Upper lobe of left lung (tissue), 6 donors: Measurements from ENCODE around the gene SORBS2. TPM values are rescaled to one million over a fixed set of nuclear protein-coding genes. Genes with fewer than 3 reads are reported as not detected.

ENCODE experiments used
- ATAC-seq, 2 donors: fragments of 200-7000 bp; cut with Tn5 transposase; one replicate each; pipeline ENCODE4 v1.9.1; 2022; ENCODE audit warnings: mild to moderate bottlenecking in 2 of 2, moderate library complexity in 2 of 2; ENCODE audit not compliant: low FRiP score in 2 of 2
- DNase-seq, 2 donors: peaks; one replicate each; pipeline ENCODE4 v3.0.0-alpha.2; 2019 to 2020
- H3K27ac ChIP-seq, 4 donors: fragments of 200-600 bp; sonication (generic); one replicate each; pipeline ENCODE4 v1.5.1; 2016 to 2019
- H3K27me3 ChIP-seq, 4 donors: fragments of 200-600 bp; sonication (generic); one replicate each; pipeline ENCODE4 v1.5.1; 2017 to 2019
- H3K36me3 ChIP-seq, 4 donors: fragments of 200-600 bp; sonication (generic); one replicate each; pipeline ENCODE4 v1.5.1; 2016 to 2019
- H3K4me1 ChIP-seq, 4 donors: fragments of 200-600 bp; sonication (generic); one replicate each; pipeline ENCODE4 v1.5.1; 2018 to 2019
- H3K4me3 ChIP-seq, 4 donors: fragments of 200-600 bp; sonication (generic); one replicate each; pipeline ENCODE4 v1.5.1; 2017 to 2019; ENCODE audit warnings: mild to moderate bottlenecking in 2 of 4, moderate library complexity in 1 of 4
- H3K9me3 ChIP-seq, 4 donors: fragments of 200-600 bp; sonication (generic); one replicate each; pipeline ENCODE4 v1.5.1; 2018 to 2019
- EP300 ChIP-seq, 4 donors: sonication (generic); formaldehyde crosslinking; IDR thresholded peaks; one replicate each; pipeline ENCODE4 v1.5.1; 2017; ENCODE audit warnings: antibody characterized with exemption in 4 of 4, control low read depth in 2 of 4
- POLR2A ChIP-seq, 4 donors: fragments of 450-650 bp; IDR thresholded peaks; one replicate each; pipeline ENCODE4 v1.5.1; 2016 to 2017; ENCODE audit warnings: antibody characterized with exemption in 4 of 4, mild to moderate bottlenecking in 2 of 4
- POLR2AphosphoS5 ChIP-seq, 2 donors: sonication (generic); formaldehyde crosslinking; IDR thresholded peaks; one replicate each; pipeline ENCODE4 v1.5.1; 2017; ENCODE audit warnings: antibody characterized with exemption in 2 of 2
- WGBS, 2 donors: methylation state at CpG; one replicate each; pipeline ENCODE4 v1.1.5; 2017 to 2018; 5-methylcytosine and 5-hydroxymethylcytosine counted together
- total RNA-seq, 6 donors: library from RNA; depleted of rRNA in 4 of 6; stranded (reverse); fragments of >200 nt in 4 of 6; gene quantifications; one replicate each; pipeline versions ENCODE4 v1.1.0 to v1.2.1, GENCODE V29; 2016 to 2021
- TF ChIP-seq, protein P1 (sequence below), 6 experiments: fragments of 450-650 bp in 4 of 6; fragments of 200-600 bp in 2 of 6; sonication (generic) in 2 of 6; IDR thresholded peaks; one replicate each; pipeline ENCODE4 v1.5.1; 2016 to 2019; ENCODE audit warnings: antibody characterized with exemption in 6 of 6
- donor health status: DM: no; HTN: no; CAD: no; lungs with moderate emphysema.
- donor health status: DM: no; HTN: yes; CAD: no; lungs with severe emphysema.

Gene SORBS2
- total RNA-seq, 6 donors from 2014 or later: 35.4 to 83.2 (median 58.1) TPM

DNA sequence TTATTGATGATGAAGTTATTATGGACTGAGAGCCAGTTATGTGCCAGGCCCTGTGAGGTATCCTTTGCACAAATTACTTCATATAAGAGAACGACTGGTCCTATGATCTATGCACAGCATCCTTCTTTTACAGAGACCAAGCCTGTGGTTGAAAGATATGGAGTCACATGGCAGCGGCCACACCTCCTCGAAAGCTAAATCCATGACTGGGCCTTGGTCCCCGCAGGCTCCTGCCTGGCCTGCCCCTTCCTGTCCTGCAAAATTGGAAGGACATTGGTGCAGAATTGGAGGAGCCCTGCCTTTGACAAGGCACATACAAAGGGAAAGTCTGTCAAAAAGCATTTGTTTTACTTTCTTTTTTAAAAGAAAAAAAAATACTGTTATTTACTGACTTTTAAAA is 18.3 kb downstream of the SORBS2 start:
- H3K27ac ChIP-seq: no peak overlapping the region
- ATAC-seq (no peak), DNase-seq (no peak)
- no peaks in the 10 kb centered on the region for H3K9me3 ChIP-seq
- WGBS, 2 donors: 88 to 90% methylated on average over 4 of the region's 4 CpGs
- H3K4me3 ChIP-seq: no peak overlapping the region
- peaks cover 8 to 16% (median 10%) of the 10 kb centered on the region in 4 donors for H3K4me1 ChIP-seq
- TF ChIP-seq POLR2AphosphoS5 (IDR thresholded peaks at IDR 0.05) (no peak), EP300 (IDR thresholded peaks at IDR 0.05) (no peak), POLR2A (IDR thresholded peaks at IDR 0.05) (no peak)
- TF ChIP-seq, protein P1, sequence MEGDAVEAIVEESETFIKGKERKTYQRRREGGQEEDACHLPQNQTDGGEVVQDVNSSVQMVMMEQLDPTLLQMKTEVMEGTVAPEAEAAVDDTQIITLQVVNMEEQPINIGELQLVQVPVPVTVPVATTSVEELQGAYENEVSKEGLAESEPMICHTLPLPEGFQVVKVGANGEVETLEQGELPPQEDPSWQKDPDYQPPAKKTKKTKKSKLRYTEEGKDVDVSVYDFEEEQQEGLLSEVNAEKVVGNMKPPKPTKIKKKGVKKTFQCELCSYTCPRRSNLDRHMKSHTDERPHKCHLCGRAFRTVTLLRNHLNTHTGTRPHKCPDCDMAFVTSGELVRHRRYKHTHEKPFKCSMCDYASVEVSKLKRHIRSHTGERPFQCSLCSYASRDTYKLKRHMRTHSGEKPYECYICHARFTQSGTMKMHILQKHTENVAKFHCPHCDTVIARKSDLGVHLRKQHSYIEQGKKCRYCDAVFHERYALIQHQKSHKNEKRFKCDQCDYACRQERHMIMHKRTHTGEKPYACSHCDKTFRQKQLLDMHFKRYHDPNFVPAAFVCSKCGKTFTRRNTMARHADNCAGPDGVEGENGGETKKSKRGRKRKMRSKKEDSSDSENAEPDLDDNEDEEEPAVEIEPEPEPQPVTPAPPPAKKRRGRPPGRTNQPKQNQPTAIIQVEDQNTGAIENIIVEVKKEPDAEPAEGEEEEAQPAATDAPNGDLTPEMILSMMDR (IDR thresholded peaks at IDR 0.05): no peak
- no peaks in the 10 kb centered on the region for H3K36me3 ChIP-seq
- H3K27me3 ChIP-seq: no peaks in the 10 kb centered on the region

DNA sequence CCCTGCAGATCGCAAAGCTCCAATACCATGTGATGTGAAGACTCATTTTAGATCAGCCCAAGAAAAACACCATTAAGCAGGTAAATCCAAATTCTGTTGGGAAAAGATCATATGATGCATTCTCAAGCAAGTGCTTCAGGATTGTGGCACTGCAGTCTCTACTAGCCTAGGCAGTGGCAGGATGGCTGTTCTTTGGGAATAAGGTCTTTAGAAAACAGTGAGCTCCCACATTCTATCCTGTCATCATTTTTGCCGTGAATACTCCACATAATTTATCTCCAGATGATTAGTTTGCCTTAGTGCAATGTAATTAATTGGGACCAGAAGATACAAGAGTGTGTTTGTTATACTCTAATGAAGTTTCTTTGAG is 18.9 kb downstream of the SORBS2 start:
- no peaks in the 10 kb centered on the region for H3K27me3 ChIP-seq
- H3K27ac ChIP-seq: no peak overlapping the region
- H3K4me1 ChIP-seq: peaks cover 8 to 16% (median 10%) of the 10 kb centered on the region in 4 donors
- 68% methylated on average over 2 of the region's 2 CpGs for WGBS, 2 donors
- ATAC-seq (no peak), DNase-seq (no peak)
- H3K9me3 ChIP-seq: no peaks in the 10 kb centered on the region
- no peak for TF ChIP-seq POLR2AphosphoS5 (IDR thresholded peaks at IDR 0.05)
- no peak for TF ChIP-seq POLR2A (IDR thresholded peaks at IDR 0.05)
- no peak for TF ChIP-seq EP300 (IDR thresholded peaks at IDR 0.05)
- TF ChIP-seq, protein P1 (IDR thresholded peaks at IDR 0.05): no peak
- H3K36me3 ChIP-seq: no peaks in the 10 kb centered on the region
- no peak overlapping the region for H3K4me3 ChIP-seq

DNA sequence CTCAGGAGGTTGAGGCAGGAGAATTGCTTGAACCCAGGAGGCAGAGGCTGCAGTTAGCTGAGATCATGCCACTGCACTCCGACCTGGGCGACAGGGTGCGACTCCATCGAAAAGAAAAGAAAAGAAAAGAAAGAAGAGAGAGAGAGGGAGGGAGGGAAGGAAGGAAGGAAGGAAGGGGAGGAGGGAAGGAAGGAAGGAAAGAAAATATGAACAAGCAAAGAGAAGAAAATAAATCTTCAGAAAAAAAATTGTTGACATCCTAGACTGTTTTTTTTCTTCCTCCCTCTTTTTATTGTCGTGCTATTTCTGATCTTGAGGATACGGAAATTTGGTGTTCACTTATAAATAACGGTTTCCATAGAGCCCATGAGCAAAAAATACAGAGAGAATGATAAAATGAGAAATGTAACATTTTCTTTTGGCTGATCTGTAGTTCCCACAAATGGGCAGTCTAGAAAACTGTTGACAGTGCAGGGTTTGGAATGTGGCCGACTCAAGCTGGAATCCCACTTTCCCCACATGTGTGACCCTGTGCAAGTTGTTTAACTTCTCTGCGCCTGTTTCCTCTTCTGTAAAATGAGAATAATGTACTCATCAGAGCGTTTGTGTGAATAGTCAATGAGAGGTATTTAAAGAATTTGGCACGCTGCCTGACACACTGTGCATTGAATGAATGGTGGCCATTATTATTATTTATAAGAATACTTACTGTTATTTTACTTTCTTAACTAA is 19.4 kb downstream of the SORBS2 start:
- Histone ChIP-seq H3K27me3 (no peaks in the 10 kb centered on the region), H3K9me3 (no peaks in the 10 kb centered on the region), H3K4me3 (no peak overlapping the region), H3K4me1 (peaks cover 8 to 16% (median 10%) of the 10 kb centered on the region in 4 donors), H3K27ac (no peak overlapping the region), H3K36me3 (no peaks in the 10 kb centered on the region)
- 54 to 55% methylated on average over 11 of the region's 11 CpGs for WGBS, 2 donors
- TF ChIP-seq EP300 (IDR thresholded peaks at IDR 0.05) (no peak), POLR2A (IDR thresholded peaks at IDR 0.05) (no peak), POLR2AphosphoS5 (IDR thresholded peaks at IDR 0.05) (no peak)
- TF ChIP-seq, protein P1 (IDR thresholded peaks at IDR 0.05): no peak
- DNase-seq (no peak), ATAC-seq (no peak)

DNA sequence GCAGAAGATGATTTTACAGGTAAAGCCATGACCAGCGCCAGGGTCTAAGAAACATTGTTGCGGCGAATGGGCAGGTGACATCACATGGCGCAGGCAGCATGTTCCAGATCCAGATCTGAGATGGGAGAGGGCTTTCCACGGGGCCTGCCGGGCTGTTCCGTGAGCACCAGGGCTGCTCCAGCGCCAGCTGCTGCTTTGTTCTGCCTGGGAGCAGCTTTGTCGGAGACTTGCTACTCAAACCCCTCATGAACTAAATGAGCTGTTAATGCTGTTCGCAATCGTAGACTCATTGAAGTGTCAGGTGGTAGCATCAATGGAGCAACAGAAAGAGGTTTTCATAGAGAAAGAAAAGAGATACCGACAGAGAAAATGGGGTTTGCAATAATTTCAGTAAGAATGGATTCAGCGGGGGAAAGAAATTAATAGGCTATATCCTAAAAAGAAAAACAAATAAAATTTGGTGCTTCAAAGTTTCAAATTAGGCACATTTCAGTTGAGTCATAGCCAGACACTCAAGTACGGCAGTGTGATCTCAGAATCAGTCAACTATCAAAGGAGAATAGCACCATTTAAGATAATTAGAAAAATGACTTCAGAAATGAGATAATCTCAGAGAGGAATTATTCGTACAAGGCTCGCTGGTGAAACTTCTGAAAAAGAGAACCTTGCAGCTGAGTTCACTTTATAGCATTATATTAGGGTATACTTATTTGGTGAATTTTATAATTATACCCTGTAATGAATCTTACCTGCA is 23.9 kb downstream of the SORBS2 start:
- H3K4me3 ChIP-seq: no peak overlapping the region
- no peaks in the 10 kb centered on the region for H3K9me3 ChIP-seq
- ATAC-seq: no peak
- no peaks in the 10 kb centered on the region for H3K36me3 ChIP-seq
- no peaks in the 10 kb centered on the region for H3K27me3 ChIP-seq
- H3K4me1 ChIP-seq: peaks cover 8 to 21% (median 14%) of the 10 kb centered on the region in 4 donors
- H3K27ac ChIP-seq: no peak overlapping the region
- no peak for DNase-seq
- 92 to 94% methylated on average over 16 of the region's 16 CpGs for WGBS, 2 donors
- TF ChIP-seq, protein P1 (IDR thresholded peaks at IDR 0.05): no peak
- TF ChIP-seq EP300 (IDR thresholded peaks at IDR 0.05) (no peak), POLR2AphosphoS5 (IDR thresholded peaks at IDR 0.05) (no peak), POLR2A (IDR thresholded peaks at IDR 0.05) (no peak)
